Stimulated activated CD4-positive, alpha-beta T cell treated with anti-CD3 and anti-CD28 coated beads, TNF-alpha, amount 100 ng/mL, for 4 hours (primary cell): Measurements from ENCODE around the gene SYNGR4.

ENCODE experiments used
- DNase-seq, 3 experiments: peaks; one replicate each; pipeline ENCODE4 v3.0.0-alpha.2; 2020; ENCODE audit warnings: low read depth in 3 of 3

The SYNGR4 gene

DNA sequence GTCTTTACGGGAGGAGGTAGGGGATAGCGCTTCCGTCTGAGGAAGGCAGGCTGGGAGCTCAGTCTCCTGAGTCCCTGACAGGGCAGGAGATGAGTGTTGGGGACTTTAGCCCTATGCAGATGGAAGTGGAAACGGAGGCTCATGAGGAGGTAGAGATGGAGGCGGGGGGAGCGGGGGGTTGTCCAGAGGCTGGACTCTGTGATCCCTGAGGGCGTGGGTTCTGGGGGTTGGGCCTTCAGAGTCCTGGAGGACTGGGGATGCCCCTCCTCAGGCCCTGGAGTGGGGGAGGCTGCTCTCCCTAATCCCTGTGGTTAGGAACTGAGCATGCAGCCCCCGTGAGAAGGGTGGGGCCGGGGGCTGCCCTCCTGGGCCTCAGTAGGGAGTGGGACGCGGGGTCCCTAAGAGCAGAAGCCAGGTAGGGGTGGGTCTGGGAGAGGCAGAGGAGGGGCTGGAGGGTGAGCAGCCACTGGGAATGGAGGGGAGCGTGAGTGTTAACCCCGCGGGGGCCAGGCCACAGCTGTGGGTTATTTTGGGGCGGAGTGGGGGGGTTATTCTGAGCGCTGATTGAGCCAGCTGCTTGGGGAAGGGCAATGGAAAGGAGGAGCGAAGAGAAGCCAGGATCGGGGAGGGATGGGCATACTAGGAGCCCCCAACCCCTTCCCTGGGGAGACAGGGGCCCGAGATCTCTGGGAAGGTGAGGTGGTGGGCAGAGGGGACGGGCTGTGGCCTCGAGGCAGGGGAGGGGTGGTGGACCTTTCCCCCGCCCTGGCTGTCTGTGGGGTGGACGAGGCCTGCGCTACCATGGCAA lies 32.1 kb downstream of the SYNGR4 start:
- DNase-seq: no peak

- DNase-seq: no peak
Measured at GRCh38 chr19:48396824-48397176, 32.6 kb downstream of the SYNGR4 start.

GRCh38 chr19:48397263-48398101 lies 33.3 kb downstream of the SYNGR4 start:
- no peak for DNase-seq

GRCh38 chr19:48398102-48398374 lies 33.9 kb downstream of the SYNGR4 start:
- no peak for DNase-seq

GRCh38 chr19:48398375-48399235 lies 34.4 kb downstream of the SYNGR4 start:
- DNase-seq: peak; percentile 67 to 68 (median 68)

- DNase-seq: no peak
Measured at GRCh38 chr19:48400018-48400742, 36.0 kb downstream of the SYNGR4 start.

DNA sequence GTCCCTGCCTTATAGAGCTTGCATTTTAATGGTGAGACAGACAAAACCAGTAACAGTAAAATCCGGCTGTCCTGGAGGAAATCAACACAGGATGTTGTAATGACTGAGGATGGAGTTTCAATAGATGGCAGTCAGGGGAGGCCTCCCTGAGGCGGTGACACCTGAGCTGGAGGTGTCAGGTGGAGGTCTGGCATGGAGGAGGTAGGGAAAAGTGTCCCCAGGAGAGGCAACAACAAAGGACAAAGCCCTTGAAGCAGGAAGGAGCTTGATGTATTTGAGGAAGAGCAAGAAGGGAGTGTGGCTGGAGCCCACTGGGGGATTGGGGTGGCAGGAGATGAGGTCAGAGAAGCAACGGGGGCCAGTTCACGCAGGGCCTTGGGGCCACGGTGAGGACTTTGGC lies 37.1 kb downstream of the SYNGR4 start:
- DNase-seq: no peak

- no peak for DNase-seq
Measured at GRCh38 chr19:48403606-48404005, 39.4 kb downstream of the SYNGR4 start.

- no peak for DNase-seq
Measured at GRCh38 chr19:48405010-48405659, 41.0 kb downstream of the SYNGR4 start.

GRCh38 chr19:48405850-48406249 lies 41.7 kb downstream of the SYNGR4 start:
- DNase-seq: no peak

DNA sequence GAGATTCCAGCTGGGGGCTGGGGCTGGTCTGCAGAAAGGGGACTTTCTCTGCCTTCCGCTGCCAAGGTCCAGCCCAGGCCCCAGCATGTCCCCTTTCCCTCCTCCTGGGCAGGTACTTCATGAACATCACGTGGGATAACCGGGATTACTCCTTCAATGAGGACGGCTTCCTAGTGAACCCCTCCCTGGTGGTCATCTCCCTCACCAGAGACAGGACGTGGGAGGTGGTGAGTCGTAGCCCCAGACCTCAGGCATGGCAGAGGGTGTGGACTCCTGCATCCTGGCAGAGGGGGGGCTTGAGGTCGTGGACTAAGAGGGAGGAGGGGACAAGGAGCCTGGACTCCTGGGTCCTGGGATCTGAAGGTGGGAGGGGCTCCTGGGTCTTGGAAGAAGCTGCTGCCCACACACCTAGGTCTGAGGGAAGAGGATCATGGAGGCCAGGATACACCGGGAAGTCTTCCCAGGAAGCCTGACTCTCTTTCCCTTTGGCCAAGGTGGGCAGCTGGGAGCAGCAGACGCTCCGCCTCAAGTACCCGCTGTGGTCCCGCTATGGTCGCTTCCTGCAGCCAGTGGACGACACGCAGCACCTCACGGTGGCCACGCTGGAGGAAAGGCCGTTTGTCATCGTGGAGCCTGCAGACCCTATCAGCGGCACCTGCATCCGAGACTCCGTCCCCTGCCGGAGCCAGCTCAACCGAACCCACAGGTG lies 49.9 kb downstream of the SYNGR4 start:
- no peak for DNase-seq

GRCh38 chr19:48415395-48415794 lies 51.2 kb downstream of the SYNGR4 start:
- DNase-seq: peak in 2 of 3 experiments; percentile 39 to 58

- DNase-seq: no peak
Measured at GRCh38 chr19:48415806-48416221, 51.6 kb downstream of the SYNGR4 start.

DNA sequence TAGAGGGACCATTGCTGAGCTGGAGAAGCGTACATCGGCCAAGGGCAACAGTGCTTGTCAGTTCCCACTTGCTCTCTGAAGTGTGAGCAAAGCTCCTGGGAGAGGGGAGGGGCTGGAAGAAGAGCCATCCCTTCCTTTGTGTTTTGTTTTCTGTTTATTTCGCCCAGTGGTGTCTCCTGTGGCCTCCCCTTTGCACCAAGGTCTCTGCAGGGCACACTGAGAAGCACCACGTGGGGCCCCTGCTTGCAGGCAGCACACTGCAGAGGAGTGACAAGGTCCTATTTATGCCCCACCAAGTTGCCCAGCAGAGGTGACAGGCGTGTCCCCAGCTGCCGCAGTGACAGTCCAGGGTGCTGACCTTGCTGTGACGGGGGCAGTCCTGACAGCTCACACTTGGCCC lies 53.3 kb downstream of the SYNGR4 start:
- no peak for DNase-seq

DNA sequence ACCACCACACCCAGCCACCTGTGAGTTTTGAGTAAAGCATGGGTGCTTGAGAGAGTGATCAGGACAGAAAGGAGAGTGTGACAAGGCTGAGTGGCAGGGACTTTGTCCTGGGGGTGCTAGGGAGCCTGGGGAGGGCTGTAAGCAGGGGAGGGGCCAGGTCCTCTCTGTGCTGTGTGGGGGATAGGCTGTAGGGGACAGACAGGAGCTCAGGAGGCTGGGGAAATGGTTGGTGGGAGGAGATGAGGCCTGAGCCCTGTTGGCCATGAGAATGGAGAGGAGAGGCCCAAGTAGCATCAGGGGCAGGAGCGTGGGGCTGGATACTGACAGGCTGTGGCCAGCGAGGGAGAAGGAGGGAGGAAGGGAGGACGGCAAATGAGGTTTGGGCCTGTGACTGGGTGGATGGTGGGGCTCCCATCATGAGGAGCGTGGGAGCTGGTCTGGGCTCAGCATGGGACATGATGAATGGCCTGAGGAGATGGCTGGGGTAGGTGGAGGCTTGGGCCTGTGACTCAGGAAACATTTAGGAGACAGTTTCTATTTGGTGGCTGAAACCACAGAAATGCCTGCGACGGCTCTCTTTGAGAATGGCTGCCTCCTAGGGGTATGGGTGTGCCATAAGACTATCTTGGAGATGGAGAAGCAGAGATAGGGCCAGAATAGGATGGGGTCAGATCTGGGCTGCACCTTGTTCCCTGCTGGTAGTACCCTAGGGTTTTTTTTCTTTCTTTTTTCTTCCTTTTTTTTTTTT lies 54.3 kb downstream of the SYNGR4 start:
- DNase-seq: no peak

DNA sequence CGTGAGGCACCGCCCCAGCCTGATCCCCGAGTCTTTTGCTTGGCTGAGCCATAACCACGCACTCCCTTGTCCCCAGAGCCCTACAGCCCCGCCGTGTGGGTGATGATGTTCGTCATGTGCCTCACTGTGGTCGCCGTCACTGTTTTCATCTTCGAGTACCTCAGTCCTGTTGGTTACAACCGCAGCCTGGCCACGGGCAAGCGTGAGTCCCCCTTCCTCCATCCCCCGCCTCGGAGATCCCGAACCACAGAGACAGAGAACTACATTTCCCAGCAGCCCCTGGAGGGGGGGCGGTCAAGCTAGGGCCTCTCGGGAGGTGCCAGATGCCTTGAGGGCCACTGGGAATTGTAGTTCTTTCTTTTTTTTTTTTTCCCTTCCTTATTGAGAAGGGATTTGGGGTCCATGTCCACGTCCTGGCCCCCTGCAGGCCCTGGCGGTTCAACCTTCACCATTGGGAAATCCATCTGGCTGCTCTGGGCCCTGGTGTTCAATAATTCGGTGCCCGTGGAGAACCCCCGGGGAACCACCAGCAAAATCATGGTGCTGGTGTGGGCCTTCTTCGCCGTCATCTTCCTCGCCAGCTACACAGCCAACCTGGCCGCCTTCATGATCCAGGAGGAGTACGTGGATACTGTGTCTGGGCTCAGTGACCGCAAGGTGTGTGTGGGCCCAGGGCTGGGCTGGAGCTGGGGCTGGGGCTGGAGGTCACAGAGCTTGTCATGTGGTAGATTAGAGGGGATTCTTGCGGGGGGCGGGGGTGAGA lies 55.2 kb downstream of the SYNGR4 start:
- peak in 1 of 3 experiments; percentile 34 for DNase-seq

DNA sequence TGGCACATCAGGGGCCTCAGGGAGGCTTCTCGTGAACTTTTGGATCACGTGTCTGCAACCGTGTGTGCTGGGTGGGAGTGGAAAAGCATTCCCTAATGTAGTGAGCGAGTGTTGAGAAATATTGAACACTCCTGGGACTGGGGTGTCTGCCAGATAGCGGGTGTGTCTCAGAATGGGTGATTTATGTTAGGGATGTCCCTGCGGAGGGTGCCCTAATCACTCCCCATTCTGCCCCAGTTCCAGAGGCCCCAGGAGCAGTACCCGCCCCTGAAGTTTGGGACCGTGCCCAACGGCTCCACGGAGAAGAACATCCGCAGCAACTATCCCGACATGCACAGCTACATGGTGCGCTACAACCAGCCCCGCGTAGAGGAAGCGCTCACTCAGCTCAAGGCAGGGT lies 57.4 kb downstream of the SYNGR4 start:
- no peak for DNase-seq

- no peak for DNase-seq
Measured at GRCh38 chr19:48424694-48425219, 60.6 kb downstream of the SYNGR4 start.
